Measurements from ENCODE around the gene NEURL4.

NEURL4 gene

GRCh38 chr17:7328009-7328408, 1.1 kb downstream of the NEURL4 start:
- DNase-seq = no peak
- in situ Hi-C loops (cut with MboI; ENCODE audit: low pct_unique_long_range_greater_than_20kb, low sequenced_read_pairs) = loop anchor here (25.0 kb wide), 1 partner anchor 291 kb away; the partner anchor contains the start of genes SLC16A11 and SLC16A13

GRCh38 chr17:7327501-7327900, 1.6 kb downstream of the NEURL4 start:
- in situ Hi-C loops (cut with MboI; ENCODE audit: low pct_unique_long_range_greater_than_20kb, low sequenced_read_pairs) = loop anchor here (25.0 kb wide), 1 partner anchor 290 kb away; the partner anchor contains the start of genes SLC16A11 and SLC16A13
- DNase-seq = no peak

GRCh38 chr17:7327056-7327455, 2.1 kb downstream of the NEURL4 start:
- in situ Hi-C loops (cut with MboI; ENCODE audit: low pct_unique_long_range_greater_than_20kb, low sequenced_read_pairs) = loop anchor here (25.0 kb wide), 1 partner anchor 290 kb away; the partner anchor contains the start of genes SLC16A11 and SLC16A13
- no peak for DNase-seq

GRCh38 chr17:7326186-7326585, 2.9 kb downstream of the NEURL4 start:
- in situ Hi-C loops (cut with MboI; ENCODE audit: low pct_unique_long_range_greater_than_20kb, low sequenced_read_pairs) = loop anchor here (25.0 kb wide), 1 partner anchor 289 kb away; the partner anchor contains the start of genes SLC16A11 and SLC16A13
- no peak for DNase-seq

GRCh38 chr17:7325031-7325528, 4.1 kb downstream of the NEURL4 start:
- in situ Hi-C loops (cut with MboI; ENCODE audit: low pct_unique_long_range_greater_than_20kb, low sequenced_read_pairs) = loop anchor here (25.0 kb wide), 1 partner anchor 288 kb away; the partner anchor contains the start of genes SLC16A11 and SLC16A13
- no peak for DNase-seq

DNA sequence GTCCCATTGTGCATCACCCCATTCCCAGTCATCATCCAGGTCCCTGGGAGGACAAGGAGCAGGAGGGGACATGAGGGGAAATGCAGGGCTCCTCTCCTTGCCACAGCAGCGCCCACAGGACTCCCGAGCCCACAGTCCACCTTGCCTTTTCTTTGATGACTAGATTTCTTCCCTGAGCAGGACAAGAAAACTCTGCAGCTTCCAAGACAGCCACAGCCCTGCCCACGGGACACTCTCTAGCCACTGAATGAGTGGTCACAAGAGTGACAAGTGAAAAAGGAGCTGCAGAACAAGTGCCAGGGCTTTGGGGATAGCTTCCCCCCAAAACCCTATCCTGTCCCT, 4.7 kb downstream of the NEURL4 start:
- in situ Hi-C loops (cut with MboI; ENCODE audit: low pct_unique_long_range_greater_than_20kb, low sequenced_read_pairs) = no loop called here

GRCh38 chr17:7323731-7324437, 5.3 kb downstream of the NEURL4 start:
- peak; percentile 58 for DNase-seq
- in situ Hi-C loops (cut with MboI; ENCODE audit: low pct_unique_long_range_greater_than_20kb, low sequenced_read_pairs) = no loop called here

More for the DNA sequence above, 4.7 kb downstream of the NEURL4 start:
- no peak for DNase-seq

DNA sequence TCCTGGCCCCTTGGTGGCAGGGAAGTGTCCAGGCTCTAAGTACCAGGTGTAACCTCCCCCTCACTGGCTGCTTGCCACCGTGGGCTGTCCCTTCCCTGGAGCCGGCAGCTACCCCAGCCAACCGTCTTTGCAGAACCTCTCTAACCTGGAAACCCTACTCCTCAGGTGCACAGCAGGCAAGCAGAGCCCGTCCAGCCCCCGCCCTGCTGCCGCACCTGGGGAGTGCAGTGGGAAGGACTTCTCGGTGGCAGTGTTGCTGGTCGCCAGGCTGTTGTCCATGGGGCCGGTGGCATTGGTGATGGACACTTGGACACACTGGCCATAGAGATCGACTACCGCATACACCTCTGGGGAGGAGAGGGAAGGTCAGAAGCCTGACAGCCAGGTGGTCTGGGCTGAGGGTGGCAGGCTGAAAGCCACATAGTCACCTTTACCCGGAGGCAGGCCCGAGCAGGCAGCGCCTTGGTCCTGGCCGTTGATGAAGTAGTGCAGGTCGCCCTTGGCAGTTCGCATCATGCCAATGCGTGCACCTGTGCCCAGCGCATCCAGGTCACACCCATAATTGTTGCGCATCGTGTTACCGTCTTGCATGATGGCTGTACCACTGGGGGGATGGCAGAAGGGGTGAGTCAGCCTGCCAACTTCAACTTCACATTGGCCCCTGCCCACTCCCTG, 6.5 kb downstream of the NEURL4 start:
- no peak for DNase-seq
- in situ Hi-C loops (cut with MboI; ENCODE audit: low pct_unique_long_range_greater_than_20kb, low sequenced_read_pairs) = no loop called here

- in situ Hi-C loops (cut with MboI; ENCODE audit: low pct_unique_long_range_greater_than_20kb, low sequenced_read_pairs) = no loop called here
- no peak for DNase-seq
Observed at GRCh38 chr17:7321466-7321865, 7.7 kb downstream of the NEURL4 start.

DNA sequence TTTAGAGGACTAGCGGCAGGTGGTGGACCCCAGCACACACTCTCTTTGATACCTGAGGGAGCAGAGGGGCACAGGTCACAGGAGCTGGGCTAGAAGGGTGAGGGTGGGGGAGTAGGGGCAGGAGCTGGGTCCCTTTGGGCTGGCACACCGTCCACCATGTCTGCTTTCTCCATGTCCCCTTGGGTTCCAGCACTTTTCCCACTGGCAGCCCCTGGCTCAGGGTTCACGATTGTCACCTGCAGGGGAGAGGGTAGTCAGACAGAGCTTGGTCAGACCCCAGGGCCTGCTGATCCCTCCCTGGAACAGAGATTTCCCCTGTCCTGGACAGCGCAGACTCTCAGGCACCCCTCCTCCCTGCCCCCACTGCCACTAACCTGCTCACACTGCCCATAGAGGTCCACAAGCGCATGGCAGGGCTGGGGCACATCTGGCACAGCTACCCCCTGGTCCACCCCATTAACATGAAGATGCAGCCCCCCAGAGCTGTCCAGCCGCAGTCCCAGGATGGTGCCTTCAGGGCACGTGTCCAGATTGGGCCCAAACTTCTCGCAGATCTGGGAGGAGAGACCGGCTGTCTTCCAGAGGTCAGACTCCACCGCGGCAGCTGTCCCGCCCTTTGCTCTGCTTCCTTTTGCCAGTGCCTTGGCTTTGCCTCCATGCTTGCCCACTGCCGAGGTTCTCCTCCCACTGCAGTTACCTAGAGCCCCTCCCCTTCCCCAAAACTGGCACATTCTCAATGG, 10.8 kb downstream of the NEURL4 start:
- DNase-seq = no peak
- in situ Hi-C loops (cut with MboI; ENCODE audit: low pct_unique_long_range_greater_than_20kb, low sequenced_read_pairs) = no loop called here

- in situ Hi-C loops (cut with MboI; ENCODE audit: low pct_unique_long_range_greater_than_20kb, low sequenced_read_pairs) = no loop called here
- DNase-seq = no peak
Observed at GRCh38 chr17:7317161-7317803, 11.9 kb downstream of the NEURL4 start.

- no peak for DNase-seq
- in situ Hi-C loops (cut with MboI; ENCODE audit: low pct_unique_long_range_greater_than_20kb, low sequenced_read_pairs) = no loop called here
Observed at GRCh38 chr17:7315570-7316235, 13.4 kb downstream of the NEURL4 start.

DNA sequence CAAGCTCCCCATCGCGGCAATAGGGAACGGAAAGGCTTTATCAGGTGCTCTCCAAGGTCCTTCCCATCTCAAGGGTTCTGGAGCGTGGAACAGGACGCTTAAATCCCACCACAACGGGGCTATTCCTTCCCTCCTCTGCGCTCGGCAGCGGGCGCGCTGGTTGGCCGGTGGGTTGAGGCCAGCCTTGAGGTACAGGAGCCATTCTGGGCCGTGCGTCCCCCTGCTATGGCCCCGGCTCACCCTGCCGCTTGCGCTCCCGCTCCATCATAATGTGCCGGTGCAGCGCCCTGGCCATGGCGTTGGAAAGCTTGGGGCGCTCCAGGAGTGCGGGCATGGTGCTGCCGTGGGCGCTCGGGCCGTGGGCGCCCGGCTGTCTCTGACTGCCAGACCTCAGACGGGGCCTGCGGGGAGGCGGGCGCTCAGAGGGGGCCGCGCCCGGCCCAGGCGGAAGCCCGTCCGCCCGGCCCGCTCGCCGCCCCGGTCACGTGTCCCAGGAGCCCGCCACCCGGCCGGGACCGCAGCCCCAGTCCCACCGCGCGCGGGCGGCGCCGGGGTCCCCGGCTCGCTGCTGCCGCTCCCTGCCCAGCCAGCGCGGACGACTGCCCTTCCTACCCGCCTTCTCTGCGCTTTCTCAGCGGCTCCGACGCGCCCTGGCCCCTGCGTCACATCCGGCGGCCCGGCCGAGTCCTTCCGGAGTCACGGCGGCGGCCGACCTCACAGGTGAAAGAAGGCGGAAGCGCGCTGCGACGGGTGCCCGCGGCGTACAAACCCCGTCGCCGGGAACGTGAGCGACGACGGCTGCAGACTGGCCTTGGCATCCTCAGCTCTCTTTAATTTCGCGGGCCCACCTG, 14.2 kb downstream of the NEURL4 start, which contains the start of gene GPS2:
GPS2 (minus strand) TSS at position 642 of the 851 bp plus-strand sequence; CDS start at position 334, 308 bp downstream.
- in situ Hi-C loops (cut with MboI; ENCODE audit: low pct_unique_long_range_greater_than_20kb, low sequenced_read_pairs) = no loop called here
- DNase-seq = peak; percentile 91

DNA sequence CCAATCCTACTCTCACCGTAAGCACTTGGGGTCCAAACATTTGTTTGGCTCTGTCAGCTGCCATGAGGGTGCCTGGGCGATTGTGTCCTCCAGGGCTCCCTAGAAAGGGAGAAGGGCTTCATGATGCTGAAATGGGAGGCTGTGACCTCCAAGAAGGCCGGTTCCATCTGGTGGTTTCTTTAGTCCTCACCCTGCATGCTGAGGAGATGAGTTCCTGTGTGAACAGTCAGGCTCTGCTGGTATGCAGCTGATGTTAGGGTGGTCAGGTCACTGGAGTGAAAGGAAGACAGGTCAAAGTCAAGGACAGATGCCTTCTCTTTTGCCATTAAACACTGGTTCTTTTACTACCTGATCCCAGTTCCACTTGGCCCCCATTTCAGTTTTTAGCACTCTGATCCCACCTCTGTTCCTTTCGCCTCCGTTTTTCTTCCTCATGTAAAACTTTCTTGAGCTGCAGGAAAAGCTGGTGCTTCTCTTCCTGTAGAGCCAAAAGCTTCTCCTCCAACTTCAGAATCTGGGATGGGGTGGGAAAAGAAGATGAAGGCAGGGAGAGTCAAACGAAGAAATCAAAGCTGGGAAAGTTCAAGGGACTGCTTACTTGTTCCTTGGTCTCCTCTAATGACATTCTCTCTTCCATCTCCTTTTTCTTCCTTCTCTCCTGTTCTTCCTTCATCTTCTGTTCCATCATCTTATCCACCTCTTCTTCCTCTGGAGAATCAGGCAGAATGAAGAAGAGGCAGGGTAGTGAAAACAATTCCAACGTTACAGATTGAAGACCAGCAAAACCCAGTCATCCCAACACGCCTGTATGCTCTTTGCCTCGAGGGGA, 15.0 kb downstream of the NEURL4 start:
- in situ Hi-C loops (cut with MboI; ENCODE audit: low pct_unique_long_range_greater_than_20kb, low sequenced_read_pairs) = no loop called here
- DNase-seq = peak; percentile 31

DNA sequence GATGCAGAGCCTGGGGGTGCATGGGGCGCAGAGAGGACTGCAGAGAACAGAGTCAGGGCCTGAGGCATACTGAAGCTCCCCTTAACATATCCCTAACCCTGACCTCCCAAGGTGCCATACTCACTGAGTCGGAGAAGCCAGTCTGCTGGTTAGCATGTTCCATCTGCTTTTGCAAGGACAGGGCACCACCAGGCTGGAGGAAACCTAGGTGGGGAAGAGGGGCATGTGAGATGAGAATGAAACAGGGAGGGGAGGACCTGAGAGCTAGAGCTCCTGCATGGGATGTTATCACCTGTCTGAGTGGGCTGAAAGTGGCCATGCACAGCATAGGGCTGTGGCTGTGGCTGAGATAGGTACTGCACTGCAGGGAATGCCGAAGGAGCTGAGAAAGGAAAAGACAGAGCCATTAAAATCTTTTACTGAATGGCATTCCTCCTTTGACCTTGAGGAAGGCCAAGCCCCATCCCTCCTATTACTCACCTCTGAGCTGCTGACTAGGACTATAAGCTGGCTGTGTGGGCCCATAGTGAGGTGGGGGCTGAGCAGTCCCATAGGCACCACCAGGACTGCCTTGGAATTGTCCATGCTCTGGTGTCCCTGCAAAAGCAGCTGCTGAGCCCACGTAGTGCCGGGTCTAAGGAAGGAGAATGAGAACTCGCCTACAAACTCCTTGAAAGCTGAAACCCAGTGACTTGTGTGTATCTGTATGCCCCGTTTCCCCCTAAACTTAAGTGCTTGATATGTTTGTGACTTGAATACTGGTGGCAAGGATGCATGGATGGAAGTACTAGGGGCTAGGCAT, 15.8 kb downstream of the NEURL4 start:
- in situ Hi-C loops (cut with MboI; ENCODE audit: low pct_unique_long_range_greater_than_20kb, low sequenced_read_pairs) = no loop called here
- DNase-seq = peak; percentile 38

- in situ Hi-C loops (cut with MboI; ENCODE audit: low pct_unique_long_range_greater_than_20kb, low sequenced_read_pairs) = no loop called here
- DNase-seq = no peak
Observed at GRCh38 chr17:7312432-7313087, 16.6 kb downstream of the NEURL4 start.

All from KBM-7 (cell line).